ENCODE results near the gene LDB1.

DNA sequence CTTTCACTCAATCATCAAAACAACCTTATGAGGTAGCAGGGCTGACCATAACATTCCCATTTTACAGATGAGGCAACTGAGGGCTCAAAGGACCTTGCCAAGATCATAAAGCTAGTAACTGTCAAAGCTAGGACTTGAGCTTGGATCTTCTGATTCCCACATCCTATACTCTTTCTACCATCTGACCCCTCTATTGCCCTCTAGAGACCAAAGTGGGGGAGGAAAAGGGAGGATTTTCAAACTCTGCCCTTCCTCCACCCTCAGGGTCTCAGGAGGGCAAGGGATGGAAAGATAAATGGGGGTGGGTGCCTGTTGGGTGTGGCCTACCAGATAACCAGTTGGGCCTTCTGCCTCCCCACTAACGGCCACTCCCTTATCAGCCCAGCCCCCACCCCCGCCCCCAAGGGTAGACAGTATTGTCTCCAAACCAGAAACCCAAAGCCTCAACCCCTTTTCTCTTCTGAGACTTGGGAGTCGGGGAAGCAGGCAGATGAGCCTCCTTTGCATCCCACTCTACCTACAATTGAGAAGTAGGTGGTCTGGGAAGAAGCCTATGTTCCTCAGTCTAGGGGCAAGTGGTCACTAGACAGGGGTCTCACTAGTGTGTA, 7.9 kb downstream of the LDB1 start:
- TF ChIP-seq, protein P1, sequence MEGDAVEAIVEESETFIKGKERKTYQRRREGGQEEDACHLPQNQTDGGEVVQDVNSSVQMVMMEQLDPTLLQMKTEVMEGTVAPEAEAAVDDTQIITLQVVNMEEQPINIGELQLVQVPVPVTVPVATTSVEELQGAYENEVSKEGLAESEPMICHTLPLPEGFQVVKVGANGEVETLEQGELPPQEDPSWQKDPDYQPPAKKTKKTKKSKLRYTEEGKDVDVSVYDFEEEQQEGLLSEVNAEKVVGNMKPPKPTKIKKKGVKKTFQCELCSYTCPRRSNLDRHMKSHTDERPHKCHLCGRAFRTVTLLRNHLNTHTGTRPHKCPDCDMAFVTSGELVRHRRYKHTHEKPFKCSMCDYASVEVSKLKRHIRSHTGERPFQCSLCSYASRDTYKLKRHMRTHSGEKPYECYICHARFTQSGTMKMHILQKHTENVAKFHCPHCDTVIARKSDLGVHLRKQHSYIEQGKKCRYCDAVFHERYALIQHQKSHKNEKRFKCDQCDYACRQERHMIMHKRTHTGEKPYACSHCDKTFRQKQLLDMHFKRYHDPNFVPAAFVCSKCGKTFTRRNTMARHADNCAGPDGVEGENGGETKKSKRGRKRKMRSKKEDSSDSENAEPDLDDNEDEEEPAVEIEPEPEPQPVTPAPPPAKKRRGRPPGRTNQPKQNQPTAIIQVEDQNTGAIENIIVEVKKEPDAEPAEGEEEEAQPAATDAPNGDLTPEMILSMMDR (IDR thresholded peaks at IDR 0.05; ENCODE audit: low read depth, low read length, missing input control): no peak
- TF ChIP-seq, protein P2, sequence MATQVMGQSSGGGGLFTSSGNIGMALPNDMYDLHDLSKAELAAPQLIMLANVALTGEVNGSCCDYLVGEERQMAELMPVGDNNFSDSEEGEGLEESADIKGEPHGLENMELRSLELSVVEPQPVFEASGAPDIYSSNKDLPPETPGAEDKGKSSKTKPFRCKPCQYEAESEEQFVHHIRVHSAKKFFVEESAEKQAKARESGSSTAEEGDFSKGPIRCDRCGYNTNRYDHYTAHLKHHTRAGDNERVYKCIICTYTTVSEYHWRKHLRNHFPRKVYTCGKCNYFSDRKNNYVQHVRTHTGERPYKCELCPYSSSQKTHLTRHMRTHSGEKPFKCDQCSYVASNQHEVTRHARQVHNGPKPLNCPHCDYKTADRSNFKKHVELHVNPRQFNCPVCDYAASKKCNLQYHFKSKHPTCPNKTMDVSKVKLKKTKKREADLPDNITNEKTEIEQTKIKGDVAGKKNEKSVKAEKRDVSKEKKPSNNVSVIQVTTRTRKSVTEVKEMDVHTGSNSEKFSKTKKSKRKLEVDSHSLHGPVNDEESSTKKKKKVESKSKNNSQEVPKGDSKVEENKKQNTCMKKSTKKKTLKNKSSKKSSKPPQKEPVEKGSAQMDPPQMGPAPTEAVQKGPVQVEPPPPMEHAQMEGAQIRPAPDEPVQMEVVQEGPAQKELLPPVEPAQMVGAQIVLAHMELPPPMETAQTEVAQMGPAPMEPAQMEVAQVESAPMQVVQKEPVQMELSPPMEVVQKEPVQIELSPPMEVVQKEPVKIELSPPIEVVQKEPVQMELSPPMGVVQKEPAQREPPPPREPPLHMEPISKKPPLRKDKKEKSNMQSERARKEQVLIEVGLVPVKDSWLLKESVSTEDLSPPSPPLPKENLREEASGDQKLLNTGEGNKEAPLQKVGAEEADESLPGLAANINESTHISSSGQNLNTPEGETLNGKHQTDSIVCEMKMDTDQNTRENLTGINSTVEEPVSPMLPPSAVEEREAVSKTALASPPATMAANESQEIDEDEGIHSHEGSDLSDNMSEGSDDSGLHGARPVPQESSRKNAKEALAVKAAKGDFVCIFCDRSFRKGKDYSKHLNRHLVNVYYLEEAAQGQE (IDR thresholded peaks at IDR 0.05): no peak
- TF ChIP-seq YY1 (IDR thresholded peaks at IDR 0.05) (no peak), NR2F2 (IDR thresholded peaks at IDR 0.05) (no peak), RAD21 (IDR thresholded peaks at IDR 0.05) (no peak), JUND (IDR thresholded peaks at IDR 0.05) (no peak), TAF1 (conservative IDR thresholded peaks at IDR 0.05) (no peak), GABPA (IDR thresholded peaks at IDR 0.05 in 1 of 2, conservative IDR thresholded peaks at IDR 0.05 in 1 of 2) (no peak)
- TF ChIP-seq, protein P3, sequence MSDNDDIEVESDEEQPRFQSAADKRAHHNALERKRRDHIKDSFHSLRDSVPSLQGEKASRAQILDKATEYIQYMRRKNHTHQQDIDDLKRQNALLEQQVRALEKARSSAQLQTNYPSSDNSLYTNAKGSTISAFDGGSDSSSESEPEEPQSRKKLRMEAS (IDR thresholded peaks at IDR 0.05): no peak

Measured in liver (tissue), 3 donors.